Measurements from ENCODE around the gene MAN1C1. TPM values are rescaled to one million over a fixed set of nuclear protein-coding genes. Genes with fewer than 3 reads are reported as not detected.

MAN1C1 gene
- total and polyA plus RNA-seq, 5 donors from 2014 or later, result 3.1 to 15.1 (median 3.5) TPM

DNA sequence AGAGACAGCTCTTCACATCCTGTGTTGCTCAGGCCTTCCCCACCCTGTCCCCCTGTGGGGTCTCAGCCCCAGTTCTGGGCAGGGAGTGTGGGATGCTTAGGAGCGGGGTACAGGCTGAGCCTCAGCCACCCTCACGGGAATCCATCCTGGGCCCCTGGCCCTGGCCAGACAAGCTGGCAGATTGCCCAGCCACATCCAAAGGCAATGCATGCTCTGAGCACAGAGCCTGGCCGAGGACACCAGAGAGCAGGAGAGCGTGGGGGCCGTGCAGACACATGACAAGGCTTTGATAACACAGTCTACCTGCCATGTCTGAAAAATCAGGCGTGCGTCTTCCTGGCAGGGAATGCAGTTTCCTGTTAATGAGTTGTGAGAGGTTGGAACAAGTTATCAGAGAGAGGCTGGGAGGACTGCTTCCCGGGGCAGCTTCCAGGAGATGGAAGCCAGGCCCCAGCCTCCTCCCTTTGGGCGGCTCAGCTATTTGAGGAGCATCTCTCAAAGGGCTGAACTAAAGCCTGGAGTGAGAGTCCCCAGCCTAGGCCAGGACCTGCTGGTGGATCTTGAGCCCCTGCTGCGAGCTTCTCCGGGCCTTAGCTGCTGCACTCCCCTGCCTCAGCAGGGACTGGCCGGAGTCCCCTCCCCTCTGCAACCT lies 111.2 kb downstream of the MAN1C1 start:
- DNase-seq (no peak), ATAC-seq (ENCODE audit: low read depth in 2 of 2) (no peak)
- H3K36me3 ChIP-seq (ENCODE audit: control insufficient read depth, insufficient read depth, low read length), result no peaks in the 10 kb centered on the region
- no peak overlapping the region for H3K4me3 ChIP-seq (ENCODE audit: low read depth, low read length)
- no peak overlapping the region for H3K27ac ChIP-seq (ENCODE audit: insufficient read depth, low read length, poor library complexity, severe bottlenecking)
- H3K27me3 ChIP-seq (ENCODE audit: control insufficient read depth, insufficient read depth, low read length), result no peaks in the 10 kb centered on the region
- peaks cover 0 to 1% (median 0%) of the 10 kb centered on the region in 7 donors for H3K9me3 Mint-ChIP-seq
- H3K4me1 Mint-ChIP-seq, result peaks cover 0 to 70% (median 22%) of the 10 kb centered on the region in 4 donors
- peaks cover 23% of the 10 kb centered on the region for H3K4me1 ChIP-seq (ENCODE audit: control insufficient read depth, insufficient read depth, low read length, poor library complexity, severe bottlenecking)
- no peaks in the 10 kb centered on the region for H3K9me3 ChIP-seq (ENCODE audit: control insufficient read depth in 2 of 2, low read length in 2 of 2)
- peaks cover 26% of the 10 kb centered on the region for H3K27me3 Mint-ChIP-seq
- H3K27ac Mint-ChIP-seq, result peak overlapping the region in 1 of 3 donors; percentile 69
- no peak overlapping the region for H3K4me3 Mint-ChIP-seq
- H3K36me3 Mint-ChIP-seq, result peaks cover 1% of the 10 kb centered on the region

- ATAC-seq (ENCODE audit: low read depth in 2 of 2) (no peak), DNase-seq (no peak)
- Mint-ChIP-seq H3K4me3 (no peak overlapping the region), H3K36me3 (peaks cover 4% of the 10 kb centered on the region), H3K9me3 (peaks cover 0 to 1% (median 0%) of the 10 kb centered on the region in 7 donors), H3K27ac (peak overlapping the region in 1 of 3 donors; percentile 17), H3K27me3 (peaks cover 25% of the 10 kb centered on the region), H3K4me1 (peaks cover 0 to 71% (median 22%) of the 10 kb centered on the region in 4 donors)
- H3K4me3 ChIP-seq (ENCODE audit: low read depth, low read length), result no peak overlapping the region
- H3K27me3 ChIP-seq (ENCODE audit: control insufficient read depth, insufficient read depth, low read length), result no peaks in the 10 kb centered on the region
- H3K27ac ChIP-seq (ENCODE audit: insufficient read depth, low read length, poor library complexity, severe bottlenecking), result no peak overlapping the region
- H3K9me3 ChIP-seq (ENCODE audit: control insufficient read depth in 2 of 2, low read length in 2 of 2), result no peaks in the 10 kb centered on the region
- no peaks in the 10 kb centered on the region for H3K36me3 ChIP-seq (ENCODE audit: control insufficient read depth, insufficient read depth, low read length)
- peaks cover 23% of the 10 kb centered on the region for H3K4me1 ChIP-seq (ENCODE audit: control insufficient read depth, insufficient read depth, low read length, poor library complexity, severe bottlenecking)
These were observed 111.8 kb downstream of the MAN1C1 start for GRCh38 chr1:25728301-25728935.

DNA sequence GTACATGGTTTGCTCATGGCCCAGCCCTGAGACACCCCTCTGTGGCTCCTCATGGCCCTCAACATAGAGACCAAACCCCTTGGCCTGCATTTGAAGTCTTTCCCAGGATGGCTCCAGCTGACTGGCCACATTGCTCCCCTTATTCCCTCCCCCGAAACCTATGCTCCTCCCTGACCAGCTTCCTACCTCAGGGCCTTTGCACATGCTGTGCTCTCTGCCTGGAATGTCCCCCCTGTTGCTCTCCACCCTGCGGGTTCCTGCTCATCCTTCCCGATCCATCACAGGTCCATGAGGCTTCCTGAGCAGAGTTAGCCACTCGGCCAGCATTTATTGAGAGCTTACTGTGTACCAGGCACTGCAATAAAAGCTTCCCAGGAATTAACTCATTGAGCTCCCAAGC lies 112.5 kb downstream of the MAN1C1 start:
- no peak overlapping the region for H3K4me3 ChIP-seq (ENCODE audit: low read depth, low read length)
- DNase-seq (no peak), ATAC-seq (ENCODE audit: low read depth in 2 of 2) (no peak)
- H3K4me3 Mint-ChIP-seq, result no peak overlapping the region
- peaks cover 4% of the 10 kb centered on the region for H3K36me3 Mint-ChIP-seq
- H3K27me3 Mint-ChIP-seq, result peaks cover 22% of the 10 kb centered on the region
- peaks cover 23% of the 10 kb centered on the region for H3K4me1 ChIP-seq (ENCODE audit: control insufficient read depth, insufficient read depth, low read length, poor library complexity, severe bottlenecking)
- H3K9me3 Mint-ChIP-seq, result peaks cover 0 to 1% (median 0%) of the 10 kb centered on the region in 7 donors
- H3K27ac Mint-ChIP-seq, result no peak overlapping the region
- H3K36me3 ChIP-seq (ENCODE audit: control insufficient read depth, insufficient read depth, low read length), result no peaks in the 10 kb centered on the region
- H3K27ac ChIP-seq (ENCODE audit: insufficient read depth, low read length, poor library complexity, severe bottlenecking), result no peak overlapping the region
- H3K9me3 ChIP-seq (ENCODE audit: control insufficient read depth in 2 of 2, low read length in 2 of 2), result no peaks in the 10 kb centered on the region
- no peaks in the 10 kb centered on the region for H3K27me3 ChIP-seq (ENCODE audit: control insufficient read depth, insufficient read depth, low read length)
- peaks cover 0 to 69% (median 22%) of the 10 kb centered on the region in 4 donors for H3K4me1 Mint-ChIP-seq

- no peaks in the 10 kb centered on the region for H3K36me3 ChIP-seq (ENCODE audit: control insufficient read depth, insufficient read depth, low read length)
- peak overlapping the region; percentile 26 to 79 (median 52) for H3K27ac Mint-ChIP-seq
- H3K27ac ChIP-seq (ENCODE audit: insufficient read depth, low read length, poor library complexity, severe bottlenecking), result no peak overlapping the region
- H3K9me3 ChIP-seq (ENCODE audit: control insufficient read depth in 2 of 2, low read length in 2 of 2), result no peaks in the 10 kb centered on the region
- H3K4me3 Mint-ChIP-seq, result peak overlapping the region in 2 of 4 donors; percentile 34 to 39
- peaks cover 0 to 1% (median 0%) of the 10 kb centered on the region in 7 donors for H3K9me3 Mint-ChIP-seq
- DNase-seq, result peak in 1 of 3 donors; percentile 77
- H3K27me3 Mint-ChIP-seq, result peaks cover 22% of the 10 kb centered on the region
- peak in 1 of 2 donors; percentile 11 for ATAC-seq (ENCODE audit: low read depth in 2 of 2)
- peaks cover 23% of the 10 kb centered on the region for H3K4me1 ChIP-seq (ENCODE audit: control insufficient read depth, insufficient read depth, low read length, poor library complexity, severe bottlenecking)
- H3K27me3 ChIP-seq (ENCODE audit: control insufficient read depth, insufficient read depth, low read length), result no peaks in the 10 kb centered on the region
- peaks cover 4% of the 10 kb centered on the region for H3K36me3 Mint-ChIP-seq
- peaks cover 0 to 71% (median 19%) of the 10 kb centered on the region in 4 donors for H3K4me1 Mint-ChIP-seq
- no peak overlapping the region for H3K4me3 ChIP-seq (ENCODE audit: low read depth, low read length)
These were observed 113.4 kb downstream of the MAN1C1 start for GRCh38 chr1:25729790-25730644.

- Histone ChIP-seq H3K36me3 (ENCODE audit: control insufficient read depth, insufficient read depth, low read length) (no peaks in the 10 kb centered on the region), H3K27me3 (ENCODE audit: control insufficient read depth, insufficient read depth, low read length) (no peaks in the 10 kb centered on the region), H3K27ac (ENCODE audit: insufficient read depth, low read length, poor library complexity, severe bottlenecking) (no peak overlapping the region), H3K9me3 (ENCODE audit: control insufficient read depth in 2 of 2, low read length in 2 of 2) (no peaks in the 10 kb centered on the region), H3K4me1 (ENCODE audit: control insufficient read depth, insufficient read depth, low read length, poor library complexity, severe bottlenecking) (peaks cover 23% of the 10 kb centered on the region), H3K4me3 (ENCODE audit: low read depth, low read length) (no peak overlapping the region)
- H3K9me3 Mint-ChIP-seq, result peaks cover 0 to 1% (median 0%) of the 10 kb centered on the region in 7 donors
- DNase-seq (no peak), ATAC-seq (ENCODE audit: low read depth in 2 of 2) (no peak)
- peaks cover 4% of the 10 kb centered on the region for H3K36me3 Mint-ChIP-seq
- peaks cover 0 to 72% (median 19%) of the 10 kb centered on the region in 4 donors for H3K4me1 Mint-ChIP-seq
- H3K27ac Mint-ChIP-seq, result peak overlapping the region in 1 of 3 donors; percentile 36
- H3K4me3 Mint-ChIP-seq, result peak overlapping the region in 1 of 4 donors; percentile 43
- peaks cover 22% of the 10 kb centered on the region for H3K27me3 Mint-ChIP-seq
These were observed 114.6 kb downstream of the MAN1C1 start for GRCh38 chr1:25731148-25731547.

GRCh38 chr1:25731626-25732370 lies 115.2 kb downstream of the MAN1C1 start:
- Mint-ChIP-seq H3K9me3 (peaks cover 0 to 1% (median 0%) of the 10 kb centered on the region in 7 donors), H3K4me3 (peak overlapping the region in 1 of 4 donors; percentile 43), H3K36me3 (peaks cover 4% of the 10 kb centered on the region), H3K4me1 (peaks cover 0 to 74% (median 19%) of the 10 kb centered on the region in 4 donors), H3K27ac (peak overlapping the region in 1 of 3 donors; percentile 69), H3K27me3 (peaks cover 22% of the 10 kb centered on the region)
- ATAC-seq (ENCODE audit: low read depth in 2 of 2), result no peak
- no peaks in the 10 kb centered on the region for H3K9me3 ChIP-seq (ENCODE audit: control insufficient read depth in 2 of 2, low read length in 2 of 2)
- H3K4me3 ChIP-seq (ENCODE audit: low read depth, low read length), result no peak overlapping the region
- no peak overlapping the region for H3K27ac ChIP-seq (ENCODE audit: insufficient read depth, low read length, poor library complexity, severe bottlenecking)
- H3K27me3 ChIP-seq (ENCODE audit: control insufficient read depth, insufficient read depth, low read length), result no peaks in the 10 kb centered on the region
- no peaks in the 10 kb centered on the region for H3K36me3 ChIP-seq (ENCODE audit: control insufficient read depth, insufficient read depth, low read length)
- peaks cover 23% of the 10 kb centered on the region for H3K4me1 ChIP-seq (ENCODE audit: control insufficient read depth, insufficient read depth, low read length, poor library complexity, severe bottlenecking)
- no peak for DNase-seq

- Mint-ChIP-seq H3K27ac (no peak overlapping the region), H3K9me3 (peaks cover 0 to 1% (median 0%) of the 10 kb centered on the region in 7 donors), H3K4me1 (peaks cover 0 to 66% (median 18%) of the 10 kb centered on the region in 4 donors), H3K27me3 (peaks cover 12% of the 10 kb centered on the region), H3K4me3 (no peak overlapping the region), H3K36me3 (peaks cover 4% of the 10 kb centered on the region)
- no peak for DNase-seq
- no peak for ATAC-seq (ENCODE audit: low read depth in 2 of 2)
- no peak overlapping the region for H3K27ac ChIP-seq (ENCODE audit: insufficient read depth, low read length, poor library complexity, severe bottlenecking)
- no peaks in the 10 kb centered on the region for H3K36me3 ChIP-seq (ENCODE audit: control insufficient read depth, insufficient read depth, low read length)
- H3K4me3 ChIP-seq (ENCODE audit: low read depth, low read length), result no peak overlapping the region
- no peaks in the 10 kb centered on the region for H3K27me3 ChIP-seq (ENCODE audit: control insufficient read depth, insufficient read depth, low read length)
- no peaks in the 10 kb centered on the region for H3K9me3 ChIP-seq (ENCODE audit: control insufficient read depth in 2 of 2, low read length in 2 of 2)
- peaks cover 23% of the 10 kb centered on the region for H3K4me1 ChIP-seq (ENCODE audit: control insufficient read depth, insufficient read depth, low read length, poor library complexity, severe bottlenecking)
These were observed 116.2 kb downstream of the MAN1C1 start for GRCh38 chr1:25732821-25733220.

Data from CD4-positive, CD25-positive, alpha-beta regulatory T cell (primary cell).